WTC11 (cell line): Measurements from ENCODE around the gene HYAL1.

Experiments
- ATF1 ChIP-seq: sonication (generic); formaldehyde crosslinking; IDR thresholded peaks from 2 replicates; pipeline ENCODE4 v1.8.1; 2023; ENCODE audit warnings: mild to moderate bottlenecking, moderate library complexity, missing genetic modification reagents
- ESRRA ChIP-seq: sonication (generic); formaldehyde crosslinking; IDR thresholded peaks from 2 replicates; pipeline ENCODE4 v1.8.1; 2022; ENCODE audit warnings: mild to moderate bottlenecking, missing genetic modification reagents, borderline replicate concordance
- FOXK1 ChIP-seq: sonication (generic); formaldehyde crosslinking; IDR thresholded peaks from 2 replicates; pipeline ENCODE4 v1.8.0; 2022; ENCODE audit warnings: mild to moderate bottlenecking, moderate library complexity, missing genetic modification reagents
- FOXP1 ChIP-seq: sonication (generic); formaldehyde crosslinking; IDR thresholded peaks from 2 replicates; pipeline ENCODE4 v1.8.0; 2022; ENCODE audit warnings: missing genetic modification reagents, mild to moderate bottlenecking, moderate library complexity, borderline replicate concordance
- JUN ChIP-seq: sonication (generic); formaldehyde crosslinking; IDR thresholded peaks from 2 replicates; pipeline ENCODE4 v1.8.0; 2023; ENCODE audit warnings: mild to moderate bottlenecking, missing genetic modification reagents
- NFYB ChIP-seq: sonication (generic); formaldehyde crosslinking; conservative IDR thresholded peaks from 2 replicates; pipeline ENCODE4 v1.8.0; 2022; ENCODE audit warnings: low read depth, missing genetic modification reagents
- ZNF263 ChIP-seq: sonication (generic); formaldehyde crosslinking; IDR thresholded peaks from 2 replicates; pipeline ENCODE4 v1.8.1; 2022; ENCODE audit warnings: low read depth, mild to moderate bottlenecking, moderate library complexity, missing genetic modification reagents
- TF ChIP-seq, protein P1 (sequence below): sonication (generic); formaldehyde crosslinking; IDR thresholded peaks from 2 replicates; pipeline ENCODE4 v1.8.0; 2022; ENCODE audit warnings: mild to moderate bottlenecking, missing genetic modification reagents
- TF ChIP-seq, protein P2 (sequence below): fragments of 200-600 bp; IDR thresholded peaks from 2 replicates; pipeline ENCODE4 v1.8.0; 2022; ENCODE audit warnings: antibody characterized with exemption
- TF ChIP-seq, protein P3 (sequence below): sonication (generic); formaldehyde crosslinking; IDR thresholded peaks from 2 replicates; pipeline ENCODE4 v1.8.0; 2022; ENCODE audit warnings: mild to moderate bottlenecking, missing genetic modification reagents

DNA sequence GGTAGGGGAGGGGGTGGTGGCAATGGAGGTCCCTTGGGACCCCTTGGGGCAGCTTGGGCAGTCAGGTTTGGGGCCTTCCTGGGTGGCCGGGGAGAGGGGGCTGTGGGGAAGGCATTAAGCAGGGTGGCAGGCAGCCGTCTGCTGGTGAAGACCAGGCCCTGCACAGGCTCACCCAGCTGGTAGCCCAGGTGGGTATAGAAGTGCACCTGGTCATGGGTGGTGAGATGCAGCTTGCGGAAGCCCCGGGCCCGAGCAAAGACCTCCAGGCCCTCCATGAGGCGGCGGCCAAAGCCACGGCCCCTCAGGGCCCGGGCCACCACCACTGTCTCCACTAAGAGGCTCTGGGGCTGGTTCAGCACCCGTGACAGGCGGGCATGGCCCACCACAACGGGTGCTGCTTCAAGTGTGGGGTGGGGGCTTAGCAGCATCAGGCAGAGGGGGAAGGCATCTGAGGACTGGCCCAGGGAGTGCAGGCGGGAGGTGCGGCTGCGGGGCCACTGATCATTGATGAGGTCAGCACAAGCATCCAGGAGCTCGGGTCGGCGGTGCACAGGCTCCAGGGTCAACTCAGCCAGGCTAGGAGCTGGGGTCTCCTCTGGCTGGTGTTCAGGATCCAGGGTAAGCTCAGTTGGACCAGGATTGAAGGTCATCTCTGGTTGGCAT is 6.5 kb downstream of the HYAL1 start:
- TF ChIP-seq, protein P1, sequence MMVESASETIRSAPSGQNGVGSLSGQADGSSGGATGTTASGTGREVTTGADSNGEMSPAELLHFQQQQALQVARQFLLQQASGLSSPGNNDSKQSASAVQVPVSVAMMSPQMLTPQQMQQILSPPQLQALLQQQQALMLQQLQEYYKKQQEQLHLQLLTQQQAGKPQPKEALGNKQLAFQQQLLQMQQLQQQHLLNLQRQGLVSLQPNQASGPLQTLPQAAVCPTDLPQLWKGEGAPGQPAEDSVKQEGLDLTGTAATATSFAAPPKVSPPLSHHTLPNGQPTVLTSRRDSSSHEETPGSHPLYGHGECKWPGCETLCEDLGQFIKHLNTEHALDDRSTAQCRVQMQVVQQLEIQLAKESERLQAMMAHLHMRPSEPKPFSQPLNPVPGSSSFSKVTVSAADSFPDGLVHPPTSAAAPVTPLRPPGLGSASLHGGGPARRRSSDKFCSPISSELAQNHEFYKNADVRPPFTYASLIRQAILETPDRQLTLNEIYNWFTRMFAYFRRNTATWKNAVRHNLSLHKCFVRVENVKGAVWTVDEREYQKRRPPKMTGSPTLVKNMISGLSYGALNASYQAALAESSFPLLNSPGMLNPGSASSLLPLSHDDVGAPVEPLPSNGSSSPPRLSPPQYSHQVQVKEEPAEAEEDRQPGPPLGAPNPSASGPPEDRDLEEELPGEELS (CRISPR knock-in tag): no peak
- TF ChIP-seq ATF1 (CRISPR knock-in tag): no peak
- TF ChIP-seq, protein P2, sequence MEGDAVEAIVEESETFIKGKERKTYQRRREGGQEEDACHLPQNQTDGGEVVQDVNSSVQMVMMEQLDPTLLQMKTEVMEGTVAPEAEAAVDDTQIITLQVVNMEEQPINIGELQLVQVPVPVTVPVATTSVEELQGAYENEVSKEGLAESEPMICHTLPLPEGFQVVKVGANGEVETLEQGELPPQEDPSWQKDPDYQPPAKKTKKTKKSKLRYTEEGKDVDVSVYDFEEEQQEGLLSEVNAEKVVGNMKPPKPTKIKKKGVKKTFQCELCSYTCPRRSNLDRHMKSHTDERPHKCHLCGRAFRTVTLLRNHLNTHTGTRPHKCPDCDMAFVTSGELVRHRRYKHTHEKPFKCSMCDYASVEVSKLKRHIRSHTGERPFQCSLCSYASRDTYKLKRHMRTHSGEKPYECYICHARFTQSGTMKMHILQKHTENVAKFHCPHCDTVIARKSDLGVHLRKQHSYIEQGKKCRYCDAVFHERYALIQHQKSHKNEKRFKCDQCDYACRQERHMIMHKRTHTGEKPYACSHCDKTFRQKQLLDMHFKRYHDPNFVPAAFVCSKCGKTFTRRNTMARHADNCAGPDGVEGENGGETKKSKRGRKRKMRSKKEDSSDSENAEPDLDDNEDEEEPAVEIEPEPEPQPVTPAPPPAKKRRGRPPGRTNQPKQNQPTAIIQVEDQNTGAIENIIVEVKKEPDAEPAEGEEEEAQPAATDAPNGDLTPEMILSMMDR: no peak
- TF ChIP-seq ZNF263 (CRISPR knock-in tag): no peak
- TF ChIP-seq ESRRA (CRISPR knock-in tag): no peak
- no peak for TF ChIP-seq JUN
- TF ChIP-seq, protein P3, sequence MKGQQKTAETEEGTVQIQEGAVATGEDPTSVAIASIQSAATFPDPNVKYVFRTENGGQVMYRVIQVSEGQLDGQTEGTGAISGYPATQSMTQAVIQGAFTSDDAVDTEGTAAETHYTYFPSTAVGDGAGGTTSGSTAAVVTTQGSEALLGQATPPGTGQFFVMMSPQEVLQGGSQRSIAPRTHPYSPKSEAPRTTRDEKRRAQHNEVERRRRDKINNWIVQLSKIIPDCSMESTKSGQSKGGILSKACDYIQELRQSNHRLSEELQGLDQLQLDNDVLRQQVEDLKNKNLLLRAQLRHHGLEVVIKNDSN: no peak
- no peak for TF ChIP-seq FOXK1 (CRISPR knock-in tag)
- TF ChIP-seq NFYB (CRISPR knock-in tag): no peak
- TF ChIP-seq FOXP1: no peak
